A673 (cell line): ENCODE results near the gene SOX13.

Experiments
- CTCF ChIP-seq: fragments of 300-800, 200-600 bp; sonication (generic); conservative IDR thresholded peaks from 2 replicates; pipeline ENCODE4 v1.5.1; 2017; ENCODE audit warnings: low read depth, mild to moderate bottlenecking, antibody characterized with exemption, low read length, moderate library complexity, mixed read lengths
- EZH2 ChIP-seq: fragments of 200-600 bp; sonication (generic); IDR thresholded peaks from 2 replicates; pipeline ENCODE4 v1.6.1; 2017; ENCODE audit warnings: borderline replicate concordance, low read depth, mild to moderate bottlenecking, mixed read lengths, antibody characterized with exemption, low read length; ENCODE audit not compliant: poor library complexity, severe bottlenecking

- no peak for TF ChIP-seq CTCF
- no peak for TF ChIP-seq EZH2
Observed at GRCh38 chr1:204105131-204105515, 32.2 kb downstream of the SOX13 start.
